ENCODE results near the gene ESR1.

DNA sequence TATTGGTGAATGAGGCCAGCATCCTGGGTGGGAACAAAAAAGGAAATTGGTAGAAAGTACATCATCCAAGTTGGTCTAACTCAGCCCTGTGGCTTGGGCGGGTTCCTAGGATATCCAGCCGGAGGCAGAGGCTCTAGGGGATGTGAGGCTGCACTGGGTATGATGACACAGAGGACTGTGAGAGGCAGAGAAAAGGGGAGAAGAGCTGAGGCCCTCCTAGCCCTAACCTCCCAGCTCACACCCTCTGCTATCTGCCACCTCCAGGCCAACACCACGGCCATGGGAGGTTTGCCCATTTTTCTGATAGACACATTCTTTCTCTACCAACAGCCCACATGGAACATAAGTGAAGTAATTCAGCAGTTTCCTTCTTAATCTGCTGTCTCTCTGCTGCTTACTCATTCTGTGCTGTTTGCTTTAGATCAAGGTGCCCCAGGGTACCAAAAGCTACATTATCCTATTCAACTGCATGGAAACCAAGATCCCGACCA lies 284.4 kb downstream of the ESR1 start:
- TF ChIP-seq CTCF (IDR thresholded peaks at IDR 0.05) (no peak), POLR2A (IDR thresholded peaks at IDR 0.05) (no peak)

Data from uterus (tissue), 2 donors.